CD4-positive, alpha-beta T cell treated with Interleukin-2 at 100 ng/mL for 4 hours (primary cell): Measurements from ENCODE around the gene PRKD2.
"Not testable (repeated sequence)": the region's sequence is repeated elsewhere in the genome, so short reads cannot be mapped to it uniquely, and the experiment has no call there.

ENCODE experiments used
- DNase-seq: peaks from one replicate; pipeline ENCODE4 v3.0.0-alpha.2; 2020; ENCODE audit warnings: low spot score

Gene PRKD2

DNA sequence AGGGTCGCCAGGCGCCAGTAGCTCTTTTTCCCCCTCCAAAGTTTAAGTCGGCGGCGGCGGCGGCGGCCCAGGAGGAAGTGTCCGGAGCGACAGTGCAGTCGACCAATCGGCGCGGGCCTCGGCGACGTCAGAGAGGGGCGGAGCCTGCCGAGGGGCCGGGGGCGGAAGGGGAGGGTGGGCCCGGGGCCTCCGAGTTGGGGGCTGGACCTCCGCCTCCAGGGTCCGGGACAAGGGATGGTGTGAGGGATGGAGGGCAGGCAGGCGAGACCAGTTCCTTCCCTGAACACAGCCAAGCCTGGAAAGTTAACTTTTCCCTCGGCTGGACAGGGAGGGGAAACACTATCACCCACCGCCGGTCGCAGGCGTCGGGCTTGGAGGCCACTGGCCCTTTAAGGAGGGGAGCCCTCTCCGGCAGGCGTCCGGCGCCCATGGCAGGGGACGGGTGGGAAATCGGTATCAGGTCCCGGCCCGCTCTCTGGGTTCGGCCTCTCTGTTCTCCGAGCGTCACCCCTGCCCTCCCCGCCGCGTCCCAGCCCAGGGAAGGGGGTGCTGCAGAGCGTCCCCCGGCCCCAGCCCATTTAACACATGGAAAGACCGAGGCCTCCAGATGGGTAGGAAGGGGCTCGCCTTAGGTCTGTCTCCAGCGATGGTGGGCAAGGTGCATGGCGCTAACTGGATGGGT lies at the start of gene PRKD2:
TSS of gene PRKD2 (minus strand) at position 81 of the 682 bp plus-strand sequence. CDS start 744 bp downstream, outside the sequence.
- peak; percentile 86 for DNase-seq

- no peak for DNase-seq
Observed at GRCh38 chr19:46764817-46765291, 47.9 kb upstream of the PRKD2 start.

- no peak for DNase-seq
Observed at GRCh38 chr19:46762245-46762890, 45.5 kb upstream of the PRKD2 start.

DNA sequence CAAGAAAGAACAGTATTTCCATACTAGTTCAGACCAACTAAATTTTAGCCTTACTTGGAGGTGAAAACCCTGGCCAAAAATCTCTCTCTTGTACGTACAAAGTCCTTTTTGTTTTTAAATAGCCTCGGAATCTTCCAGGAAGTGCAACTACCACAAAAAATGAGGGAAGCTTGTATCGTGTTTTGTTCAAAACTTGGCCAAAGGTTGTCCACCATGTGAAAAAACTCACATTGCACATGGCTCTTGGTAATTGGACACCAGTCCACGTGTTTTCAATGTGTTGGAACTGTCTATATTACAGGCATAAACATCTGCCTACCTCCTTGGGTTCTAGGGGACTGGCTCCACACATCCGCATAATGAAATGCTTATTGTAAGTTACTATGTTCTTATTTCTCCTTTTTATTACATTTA lies 44.5 kb upstream of the PRKD2 start:
- DNase-seq = no peak

GRCh38 chr19:46760897-46761296 lies 44.0 kb upstream of the PRKD2 start:
- DNase-seq = not testable (repeated sequence)

DNA sequence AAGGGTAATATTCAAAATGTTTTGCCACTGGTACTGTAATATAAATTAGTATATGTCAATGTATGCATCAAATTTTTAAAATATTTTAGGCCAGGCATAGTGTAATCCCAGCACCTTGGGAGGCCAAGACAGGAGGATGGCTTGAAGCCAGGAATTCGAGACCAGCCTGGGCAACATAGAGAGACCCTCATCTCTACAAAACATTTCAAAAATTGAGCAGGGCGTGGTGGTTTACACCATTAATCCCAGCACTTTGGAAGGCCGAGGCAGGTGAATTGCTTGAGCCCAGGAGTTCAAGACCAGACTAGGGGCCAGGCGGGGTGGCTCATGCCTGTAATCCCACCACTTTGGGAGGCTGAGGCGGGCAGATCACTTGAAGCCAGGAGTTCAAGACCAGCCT lies 43.4 kb upstream of the PRKD2 start:
- DNase-seq = no peak

GRCh38 chr19:46759817-46760333 lies 43.0 kb upstream of the PRKD2 start:
- DNase-seq = no peak

DNA sequence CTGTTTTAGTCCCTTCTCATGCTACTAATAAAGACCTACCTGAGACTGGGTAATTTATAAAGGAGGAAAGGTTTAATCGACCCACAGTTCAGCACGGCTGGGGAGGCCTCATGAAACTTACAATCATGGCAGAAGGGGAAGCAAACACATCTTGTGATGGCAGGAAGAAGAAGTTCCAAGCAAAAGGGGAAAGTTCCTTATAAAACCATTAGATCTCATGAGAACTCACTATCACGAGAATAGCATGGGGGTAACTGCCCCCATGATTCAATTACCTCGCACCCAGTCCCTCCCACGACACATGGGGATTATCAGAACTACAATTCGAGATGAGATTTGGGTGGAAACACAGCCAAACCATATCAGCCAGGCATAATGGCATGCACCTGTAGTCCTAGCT lies 42.3 kb upstream of the PRKD2 start:
- DNase-seq = no peak

GRCh38 chr19:46756544-46756888 lies 39.6 kb upstream of the PRKD2 start:
- no peak for DNase-seq

GRCh38 chr19:46755853-46756543 lies 39.1 kb upstream of the PRKD2 start:
- DNase-seq = no peak

DNA sequence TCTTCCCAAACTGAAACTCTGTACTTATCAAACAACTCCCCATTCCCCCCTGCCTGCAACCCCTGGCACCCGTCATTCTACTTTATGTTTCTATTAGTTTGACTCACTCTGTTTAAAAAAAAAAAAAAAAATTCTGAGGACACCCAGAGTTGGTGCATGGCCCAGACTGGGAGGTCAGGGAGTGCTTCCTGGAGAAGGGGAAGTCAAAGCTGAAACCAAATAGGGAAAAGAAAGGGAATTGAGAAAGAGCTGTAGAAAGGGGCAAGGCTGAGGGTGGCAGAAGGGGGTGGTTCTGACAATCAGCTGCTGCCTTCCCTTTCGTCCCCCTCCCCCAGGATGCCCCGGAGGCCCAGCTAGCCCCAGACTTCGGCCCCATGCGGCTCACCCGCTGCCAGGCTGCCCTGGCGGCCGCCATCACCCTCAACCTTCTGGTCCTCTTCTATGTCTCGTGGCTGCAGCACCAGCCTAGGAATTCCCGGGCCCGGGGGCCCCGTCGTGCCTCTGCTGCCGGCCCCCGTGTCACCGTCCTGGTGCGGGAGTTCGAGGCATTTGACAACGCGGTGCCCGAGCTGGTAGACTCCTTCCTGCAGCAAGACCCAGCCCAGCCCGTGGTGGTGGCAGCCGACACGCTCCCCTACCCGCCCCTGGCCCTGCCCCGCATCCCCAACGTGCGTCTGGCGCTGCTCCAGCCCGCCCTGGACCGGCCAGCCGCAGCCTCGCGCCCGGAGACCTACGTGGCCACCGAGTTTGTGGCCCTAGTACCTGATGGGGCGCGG lies 38.4 kb upstream of the PRKD2 start:
- no peak for DNase-seq

- peak; percentile 76 for DNase-seq
Observed at GRCh38 chr19:46753420-46754155, 36.7 kb upstream of the PRKD2 start.

- peak; percentile 77 for DNase-seq
Observed at GRCh38 chr19:46748325-46749109, 31.6 kb upstream of the PRKD2 start.

DNA sequence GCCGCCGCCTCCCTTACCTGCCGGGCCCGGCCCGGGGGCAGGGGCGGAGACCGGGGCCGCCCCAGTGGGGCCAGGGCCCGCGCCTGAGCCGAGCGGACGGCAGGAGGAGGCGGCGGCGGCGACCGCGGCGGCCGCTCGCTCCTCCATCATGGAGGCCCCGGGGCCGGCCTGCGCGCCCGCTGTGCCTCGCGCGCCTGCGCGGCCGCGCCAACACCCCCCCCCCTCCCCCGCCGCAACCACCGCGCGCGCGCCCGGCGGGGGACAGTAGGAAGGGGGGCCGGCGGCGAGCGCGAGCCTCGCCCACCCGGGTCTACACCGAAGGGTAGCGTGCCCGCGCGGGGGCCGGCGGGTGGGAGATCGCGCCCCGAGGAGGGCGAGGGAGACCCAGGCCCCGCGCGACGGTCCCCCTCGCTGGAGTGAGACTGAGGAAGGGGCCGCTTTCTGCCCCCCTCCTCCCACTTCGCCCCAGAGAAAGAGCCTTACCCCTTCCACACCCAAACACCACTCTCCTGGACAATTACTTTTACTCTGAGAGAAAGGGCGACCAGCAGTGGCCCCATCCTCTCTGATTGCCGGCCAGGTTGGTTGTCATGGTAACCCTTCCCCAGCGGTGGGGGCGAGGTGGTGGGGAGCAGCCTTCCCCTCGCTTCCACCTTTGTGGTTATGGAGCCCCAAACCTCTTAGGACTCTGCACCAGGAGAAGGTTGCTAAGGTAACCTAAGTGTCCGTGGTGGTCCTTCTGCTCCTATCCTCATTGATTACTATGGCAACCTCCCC lies 29.6 kb upstream of the PRKD2 start, which contains the start of gene STRN4:
TSS of gene STRN4 (minus strand) at position 170 of the 777 bp plus-strand sequence. CDS start at position 150, 20 bp downstream.
- peak; percentile 59 for DNase-seq

GRCh38 chr19:46745521-46746280 lies 28.8 kb upstream of the PRKD2 start, which contains the start of gene FKRP:
Gene FKRP (plus strand): TSS chr19:46746057. CDS start chr19:46755451, 9,394 bp downstream.
- DNase-seq = no peak

DNA sequence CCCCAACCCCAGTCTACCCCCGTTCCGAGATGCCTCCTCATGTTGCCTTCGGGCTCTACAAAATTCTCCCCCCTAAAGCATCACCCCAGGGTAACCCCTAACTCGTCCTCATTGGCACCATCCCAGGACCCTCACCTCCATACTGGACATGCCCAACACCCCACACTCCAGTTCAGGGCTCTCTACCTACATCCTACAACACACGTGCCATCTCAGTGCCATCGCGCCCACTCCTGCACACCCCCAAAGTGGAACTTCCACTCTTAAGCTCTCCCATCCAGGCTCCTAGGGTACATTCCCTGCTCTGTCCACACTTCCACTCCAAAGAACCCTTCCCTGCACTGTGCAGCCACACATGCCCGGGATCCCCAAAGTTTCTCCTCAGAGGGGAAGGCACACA lies 28.1 kb upstream of the PRKD2 start:
- no peak for DNase-seq

DNA sequence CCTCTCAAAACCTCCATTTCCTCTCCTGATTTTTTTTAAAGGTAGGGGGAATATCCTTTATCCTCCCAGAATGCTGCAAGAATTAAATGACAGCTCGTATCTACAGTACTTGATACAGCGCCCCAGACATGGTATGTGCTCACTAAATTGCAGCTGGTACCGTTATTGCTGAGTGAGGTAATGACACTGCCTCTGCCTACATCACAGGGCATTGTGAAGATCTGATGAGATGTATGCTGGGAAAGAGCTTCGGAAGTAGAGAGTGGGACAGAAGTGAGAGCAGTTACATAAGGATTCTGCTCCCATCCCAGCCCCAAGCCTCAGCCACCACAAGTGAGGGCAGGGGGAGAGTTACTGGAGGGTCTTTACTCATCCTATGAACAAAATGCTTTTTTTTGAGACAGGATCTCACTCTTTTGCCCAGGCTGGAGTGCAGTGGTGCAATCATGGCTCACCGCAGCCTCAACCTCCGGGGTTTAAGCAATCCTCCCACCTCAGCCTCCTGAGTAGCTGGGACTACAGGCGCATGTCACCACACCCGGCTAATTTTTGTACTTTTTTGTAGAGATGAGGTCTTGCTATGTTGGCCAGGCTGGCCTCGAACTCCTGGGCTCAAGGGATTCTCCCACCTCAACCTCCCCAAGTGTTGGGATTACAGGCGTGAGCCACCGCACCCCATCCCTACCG lies 27.2 kb upstream of the PRKD2 start:
- DNase-seq = no peak

DNA sequence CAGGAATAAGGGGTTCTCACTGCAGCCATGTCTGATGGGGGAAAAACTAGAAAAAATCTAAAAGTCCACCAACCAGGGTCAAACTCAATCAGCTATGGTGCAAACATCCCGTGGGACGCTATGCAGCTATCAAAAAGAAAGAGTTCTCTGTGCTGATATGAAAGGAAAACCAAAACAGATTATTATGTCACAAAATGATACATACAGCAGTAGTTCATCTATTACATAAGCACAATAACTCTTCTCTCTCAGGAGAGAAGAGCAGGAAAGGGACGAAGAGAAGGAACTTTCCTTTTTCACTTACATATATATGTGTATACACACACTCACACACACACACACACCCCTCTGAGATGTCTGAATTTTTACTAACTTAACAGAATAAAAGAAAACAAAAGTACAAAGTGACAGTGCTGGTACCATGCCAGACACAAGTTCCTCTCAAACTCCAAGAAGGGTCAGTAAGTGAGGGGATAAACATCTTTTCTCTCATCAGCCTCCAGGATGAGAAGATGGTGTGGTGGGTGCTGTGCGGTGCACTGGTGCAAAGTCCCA lies 26.1 kb upstream of the PRKD2 start:
- no peak for DNase-seq
